ENCODE measurements around the gene RASGEF1B.

DNA sequence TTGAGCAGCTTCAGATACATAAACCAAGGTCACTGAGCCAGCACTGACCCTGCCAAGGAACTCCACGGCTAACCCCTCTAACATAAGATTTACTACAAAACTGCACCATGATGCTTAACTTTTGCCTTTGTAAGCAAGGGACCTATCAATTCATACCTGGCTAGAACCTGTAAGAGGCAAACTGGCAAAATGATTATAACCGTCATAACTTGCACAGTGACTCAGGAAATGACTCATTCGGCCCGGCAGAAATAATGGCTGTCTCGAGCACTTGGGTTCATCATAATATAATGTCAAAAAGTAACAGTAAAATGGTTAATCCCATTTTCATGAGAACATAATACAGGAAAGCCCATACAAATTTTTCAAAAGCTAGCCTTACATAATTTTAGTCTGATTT, 17.2 kb downstream of the RASGEF1B start:
- no peak for TF ChIP-seq CTCF (IDR thresholded peaks at IDR 0.05)
- no peak for TF ChIP-seq POLR2A (IDR thresholded peaks at IDR 0.05; ENCODE audit: low read depth)
- no peak for TF ChIP-seq EP300 (IDR thresholded peaks at IDR 0.05)
- no peak for TF ChIP-seq POLR2AphosphoS5 (IDR thresholded peaks at IDR 0.05)

Data from esophagus muscularis mucosa (tissue), 4 donors.